Measurements from ENCODE around the gene PTCHD1.

PTCHD1 gene

GRCh38 chrX:23434356-23434884 is 99.8 kb downstream of the PTCHD1 start:
- Histone ChIP-seq H3K9ac (ENCODE audit: low read length) (no peak overlapping the region), H2AFZ (ENCODE audit: low read depth, low read length, severe bottlenecking) (no peak overlapping the region), H3K36me3 (ENCODE audit: low read length) (no peaks in the 10 kb centered on the region), H3F3A (ENCODE audit: insufficient read depth) (no peaks in the 10 kb centered on the region), H3K4me2 (ENCODE audit: low read depth, low read length, poor library complexity, severe bottlenecking) (no peak overlapping the region), H4K20me1 (ENCODE audit: low read depth, low read length) (no peaks in the 10 kb centered on the region), H3K4me3 (ENCODE audit: insufficient read depth, low read length, poor library complexity, severe bottlenecking) (no peak overlapping the region), H3K9me3 (ENCODE audit: insufficient read depth, low read length) (no peaks in the 10 kb centered on the region), H3K27me3 (ENCODE audit: low read length) (no peaks in the 10 kb centered on the region), H3K9me2 (replicated peaks; ENCODE audit: insufficient read depth, low read length) (no peaks in the 10 kb centered on the region), H3K27ac (ENCODE audit: low read depth, low read length) (no peak overlapping the region), H3K79me2 (ENCODE audit: insufficient read depth, low read length) (no peaks in the 10 kb centered on the region)
- TF ChIP-seq EZH2phosphoT487 (conservative IDR thresholded peaks at IDR 0.05; ENCODE audit: low read length): no peak
- TF ChIP-seq, protein P1, sequence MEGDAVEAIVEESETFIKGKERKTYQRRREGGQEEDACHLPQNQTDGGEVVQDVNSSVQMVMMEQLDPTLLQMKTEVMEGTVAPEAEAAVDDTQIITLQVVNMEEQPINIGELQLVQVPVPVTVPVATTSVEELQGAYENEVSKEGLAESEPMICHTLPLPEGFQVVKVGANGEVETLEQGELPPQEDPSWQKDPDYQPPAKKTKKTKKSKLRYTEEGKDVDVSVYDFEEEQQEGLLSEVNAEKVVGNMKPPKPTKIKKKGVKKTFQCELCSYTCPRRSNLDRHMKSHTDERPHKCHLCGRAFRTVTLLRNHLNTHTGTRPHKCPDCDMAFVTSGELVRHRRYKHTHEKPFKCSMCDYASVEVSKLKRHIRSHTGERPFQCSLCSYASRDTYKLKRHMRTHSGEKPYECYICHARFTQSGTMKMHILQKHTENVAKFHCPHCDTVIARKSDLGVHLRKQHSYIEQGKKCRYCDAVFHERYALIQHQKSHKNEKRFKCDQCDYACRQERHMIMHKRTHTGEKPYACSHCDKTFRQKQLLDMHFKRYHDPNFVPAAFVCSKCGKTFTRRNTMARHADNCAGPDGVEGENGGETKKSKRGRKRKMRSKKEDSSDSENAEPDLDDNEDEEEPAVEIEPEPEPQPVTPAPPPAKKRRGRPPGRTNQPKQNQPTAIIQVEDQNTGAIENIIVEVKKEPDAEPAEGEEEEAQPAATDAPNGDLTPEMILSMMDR (IDR thresholded peaks at IDR 0.05; ENCODE audit: insufficient read depth, low read length, poor library complexity, severe bottlenecking): no peak

- no peak for TF ChIP-seq EZH2phosphoT487 (conservative IDR thresholded peaks at IDR 0.05; ENCODE audit: low read length)
- TF ChIP-seq, protein P1 (IDR thresholded peaks at IDR 0.05; ENCODE audit: insufficient read depth, low read length, poor library complexity, severe bottlenecking): no peak
- H2AFZ ChIP-seq (ENCODE audit: low read depth, low read length, severe bottlenecking): no peak overlapping the region
These were observed 100.5 kb downstream of the PTCHD1 start for GRCh38 chrX:23435108-23435507.

GRCh38 chrX:23435575-23435974 is 100.9 kb downstream of the PTCHD1 start:
- no peaks in the 10 kb centered on the region for H3K27me3 ChIP-seq (ENCODE audit: low read length)
- H3K4me2 ChIP-seq (ENCODE audit: low read depth, low read length, poor library complexity, severe bottlenecking): no peak overlapping the region
- H4K20me1 ChIP-seq (ENCODE audit: low read depth, low read length): no peaks in the 10 kb centered on the region
- H2AFZ ChIP-seq (ENCODE audit: low read depth, low read length, severe bottlenecking): no peak overlapping the region
- no peak overlapping the region for H3K27ac ChIP-seq (ENCODE audit: low read depth, low read length)
- H3K79me2 ChIP-seq (ENCODE audit: insufficient read depth, low read length): no peaks in the 10 kb centered on the region
- no peaks in the 10 kb centered on the region for H3K9me2 ChIP-seq (replicated peaks; ENCODE audit: insufficient read depth, low read length)
- H3K4me3 ChIP-seq (ENCODE audit: insufficient read depth, low read length, poor library complexity, severe bottlenecking): no peak overlapping the region
- no peaks in the 10 kb centered on the region for H3K9me3 ChIP-seq (ENCODE audit: insufficient read depth, low read length)
- no peaks in the 10 kb centered on the region for H3K36me3 ChIP-seq (ENCODE audit: low read length)
- H3F3A ChIP-seq (ENCODE audit: insufficient read depth): no peaks in the 10 kb centered on the region
- H3K9ac ChIP-seq (ENCODE audit: low read length): no peak overlapping the region
- TF ChIP-seq, protein P1 (IDR thresholded peaks at IDR 0.05; ENCODE audit: insufficient read depth, low read length, poor library complexity, severe bottlenecking): no peak
- TF ChIP-seq EZH2phosphoT487 (conservative IDR thresholded peaks at IDR 0.05; ENCODE audit: low read length): no peak

More at GRCh38 chrX:23435108-23435507, 100.5 kb downstream of the PTCHD1 start:
- no peaks in the 10 kb centered on the region for H3K9me2 ChIP-seq (replicated peaks; ENCODE audit: insufficient read depth, low read length)
- no peak overlapping the region for H3K27ac ChIP-seq (ENCODE audit: low read depth, low read length)
- H3K9ac ChIP-seq (ENCODE audit: low read length): no peak overlapping the region
- H4K20me1 ChIP-seq (ENCODE audit: low read depth, low read length): no peaks in the 10 kb centered on the region
- H3K79me2 ChIP-seq (ENCODE audit: insufficient read depth, low read length): no peaks in the 10 kb centered on the region
- no peak overlapping the region for H3K4me3 ChIP-seq (ENCODE audit: insufficient read depth, low read length, poor library complexity, severe bottlenecking)
- no peaks in the 10 kb centered on the region for H3K27me3 ChIP-seq (ENCODE audit: low read length)
- H3K36me3 ChIP-seq (ENCODE audit: low read length): no peaks in the 10 kb centered on the region
- no peak overlapping the region for H3K4me2 ChIP-seq (ENCODE audit: low read depth, low read length, poor library complexity, severe bottlenecking)
- H3F3A ChIP-seq (ENCODE audit: insufficient read depth): no peaks in the 10 kb centered on the region
- H3K9me3 ChIP-seq (ENCODE audit: insufficient read depth, low read length): no peaks in the 10 kb centered on the region
